Vagina (tissue), 2 donors: ENCODE data around the gene CDC16.

Source experiments
- POLR2A ChIP-seq, 2 donors: fragments of 450-650 bp; IDR thresholded peaks; one replicate each; pipeline ENCODE4 v1.6.1; 2017; ENCODE audit warnings: antibody characterized with exemption in 2 of 2, mild to moderate bottlenecking in 2 of 2, moderate library complexity in 2 of 2
- POLR2AphosphoS5 ChIP-seq, 2 donors: sonication (generic); formaldehyde crosslinking; IDR thresholded peaks; one replicate each; pipeline ENCODE4 v1.9.0; 2017; ENCODE audit warnings: antibody characterized with exemption in 2 of 2, mild to moderate bottlenecking in 2 of 2, low read depth in 1 of 2; ENCODE audit not compliant: insufficient read depth in 1 of 2
- TF ChIP-seq, protein P1 (sequence below), 3 experiments: fragments of 450-650 bp in 2 of 3; fragments of 200-600 bp in 1 of 3; sonication (generic) in 1 of 3; IDR thresholded peaks; one replicate each; pipeline ENCODE4 v1.5.1; 2017 to 2019; ENCODE audit warnings: antibody characterized with exemption in 3 of 3, mild to moderate bottlenecking in 2 of 3, moderate library complexity in 2 of 3

GRCh38 chr13:114311387-114311786 lies 76.7 kb downstream of the CDC16 start:
- TF ChIP-seq, protein P1, sequence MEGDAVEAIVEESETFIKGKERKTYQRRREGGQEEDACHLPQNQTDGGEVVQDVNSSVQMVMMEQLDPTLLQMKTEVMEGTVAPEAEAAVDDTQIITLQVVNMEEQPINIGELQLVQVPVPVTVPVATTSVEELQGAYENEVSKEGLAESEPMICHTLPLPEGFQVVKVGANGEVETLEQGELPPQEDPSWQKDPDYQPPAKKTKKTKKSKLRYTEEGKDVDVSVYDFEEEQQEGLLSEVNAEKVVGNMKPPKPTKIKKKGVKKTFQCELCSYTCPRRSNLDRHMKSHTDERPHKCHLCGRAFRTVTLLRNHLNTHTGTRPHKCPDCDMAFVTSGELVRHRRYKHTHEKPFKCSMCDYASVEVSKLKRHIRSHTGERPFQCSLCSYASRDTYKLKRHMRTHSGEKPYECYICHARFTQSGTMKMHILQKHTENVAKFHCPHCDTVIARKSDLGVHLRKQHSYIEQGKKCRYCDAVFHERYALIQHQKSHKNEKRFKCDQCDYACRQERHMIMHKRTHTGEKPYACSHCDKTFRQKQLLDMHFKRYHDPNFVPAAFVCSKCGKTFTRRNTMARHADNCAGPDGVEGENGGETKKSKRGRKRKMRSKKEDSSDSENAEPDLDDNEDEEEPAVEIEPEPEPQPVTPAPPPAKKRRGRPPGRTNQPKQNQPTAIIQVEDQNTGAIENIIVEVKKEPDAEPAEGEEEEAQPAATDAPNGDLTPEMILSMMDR (IDR thresholded peaks at IDR 0.05): no peak
- no peak for TF ChIP-seq POLR2A (IDR thresholded peaks at IDR 0.05)
- no peak for TF ChIP-seq POLR2AphosphoS5 (IDR thresholded peaks at IDR 0.05; ENCODE audit: insufficient read depth in 1 of 2, low read depth in 1 of 2)
